ENCODE results near the gene C17orf113. TPM values are rescaled to one million over a fixed set of nuclear protein-coding genes. Genes with fewer than 3 reads are reported as not detected.
A peak's percentile ranks its signal among the peaks of the same experiment; 100 is the strongest.

C17orf113 gene
- total RNA-seq, 1 donor from 2014 or later: 0.21 TPM

DNA sequence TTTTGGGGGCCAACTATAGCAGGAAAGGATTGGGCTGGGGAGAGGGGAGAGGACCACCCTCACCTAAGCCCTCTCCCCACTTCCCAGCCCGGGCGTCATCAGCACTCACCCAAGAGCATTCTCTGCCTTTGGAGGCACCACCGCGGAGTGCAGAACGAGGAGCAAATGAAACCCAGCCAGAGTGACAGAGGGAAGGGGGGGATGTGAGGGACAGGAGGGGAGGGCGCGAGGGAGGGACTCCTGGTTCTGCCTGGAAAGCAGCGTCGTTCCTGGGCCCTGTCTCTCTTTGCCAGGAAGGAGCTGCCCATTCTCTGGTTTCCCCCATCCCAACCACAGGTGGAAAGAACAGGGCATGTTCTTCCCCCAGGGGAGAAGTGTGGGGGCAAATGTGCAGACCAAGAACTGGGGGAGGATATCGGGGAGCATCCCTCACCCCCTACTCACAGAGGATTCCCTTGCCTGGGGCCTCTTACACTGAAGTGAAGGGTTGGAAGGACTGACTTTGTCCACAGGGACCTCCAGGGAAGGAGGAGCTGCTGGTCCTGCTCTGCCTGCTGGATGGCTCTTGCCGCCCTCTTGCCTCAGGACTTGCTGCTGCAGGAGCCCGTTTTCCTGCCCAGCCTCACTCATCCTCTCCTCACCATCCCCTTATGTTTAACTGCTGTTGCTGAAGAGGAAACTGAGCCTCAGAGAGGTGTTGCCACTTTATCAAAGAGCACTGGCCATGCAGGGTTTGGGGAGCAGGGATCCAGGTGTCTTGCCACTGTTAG lies 3.5 kb upstream of the C17orf113 start:
- H3K4me1 ChIP-seq: no peaks in the 10 kb centered on the region
- no peaks in the 10 kb centered on the region for H3K36me3 ChIP-seq
- intact Hi-C loops (cut with DNase I): no loop called here
- TF ChIP-seq, protein P1, sequence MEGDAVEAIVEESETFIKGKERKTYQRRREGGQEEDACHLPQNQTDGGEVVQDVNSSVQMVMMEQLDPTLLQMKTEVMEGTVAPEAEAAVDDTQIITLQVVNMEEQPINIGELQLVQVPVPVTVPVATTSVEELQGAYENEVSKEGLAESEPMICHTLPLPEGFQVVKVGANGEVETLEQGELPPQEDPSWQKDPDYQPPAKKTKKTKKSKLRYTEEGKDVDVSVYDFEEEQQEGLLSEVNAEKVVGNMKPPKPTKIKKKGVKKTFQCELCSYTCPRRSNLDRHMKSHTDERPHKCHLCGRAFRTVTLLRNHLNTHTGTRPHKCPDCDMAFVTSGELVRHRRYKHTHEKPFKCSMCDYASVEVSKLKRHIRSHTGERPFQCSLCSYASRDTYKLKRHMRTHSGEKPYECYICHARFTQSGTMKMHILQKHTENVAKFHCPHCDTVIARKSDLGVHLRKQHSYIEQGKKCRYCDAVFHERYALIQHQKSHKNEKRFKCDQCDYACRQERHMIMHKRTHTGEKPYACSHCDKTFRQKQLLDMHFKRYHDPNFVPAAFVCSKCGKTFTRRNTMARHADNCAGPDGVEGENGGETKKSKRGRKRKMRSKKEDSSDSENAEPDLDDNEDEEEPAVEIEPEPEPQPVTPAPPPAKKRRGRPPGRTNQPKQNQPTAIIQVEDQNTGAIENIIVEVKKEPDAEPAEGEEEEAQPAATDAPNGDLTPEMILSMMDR (IDR thresholded peaks at IDR 0.05): no peak
- H3K27ac ChIP-seq: no peak overlapping the region
- H3K4me3 ChIP-seq: no peak overlapping the region
- DNase-seq (ENCODE audit: low spot score in 2 of 2): no peak
- no peaks in the 10 kb centered on the region for H3K9me3 ChIP-seq
- H3K27me3 ChIP-seq: no peaks in the 10 kb centered on the region

DNA sequence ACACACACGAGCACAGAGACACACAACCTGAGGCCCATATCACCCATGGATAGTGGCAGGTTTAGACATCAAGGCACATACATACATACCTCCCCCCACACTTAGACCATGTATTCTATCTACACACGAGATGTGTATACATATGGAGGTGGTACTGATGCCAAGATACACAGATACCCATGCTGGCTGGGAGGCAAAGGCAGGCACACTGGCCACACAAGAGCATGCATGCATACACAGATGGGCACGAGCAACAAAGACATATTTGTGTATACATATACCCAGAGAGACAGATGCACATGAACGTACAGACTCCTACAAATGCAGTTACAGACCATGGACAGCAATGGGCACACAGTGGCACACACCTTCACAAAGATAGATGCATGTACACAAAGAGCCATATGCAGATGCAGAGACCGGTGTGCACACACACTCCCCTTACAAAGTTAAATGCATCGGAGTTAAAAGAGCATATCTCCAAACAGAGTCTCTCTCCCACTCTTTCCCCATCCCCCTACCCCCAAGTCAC lies 2.0 kb upstream of the C17orf113 start:
- no peaks in the 10 kb centered on the region for H3K9me3 ChIP-seq
- intact Hi-C loops (cut with DNase I): no loop called here
- no peaks in the 10 kb centered on the region for H3K4me1 ChIP-seq
- H3K4me3 ChIP-seq: no peak overlapping the region
- no peak for DNase-seq (ENCODE audit: low spot score in 2 of 2)
- no peaks in the 10 kb centered on the region for H3K27me3 ChIP-seq
- no peaks in the 10 kb centered on the region for H3K36me3 ChIP-seq
- TF ChIP-seq, protein P1 (IDR thresholded peaks at IDR 0.05): no peak
- no peak overlapping the region for H3K27ac ChIP-seq

DNA sequence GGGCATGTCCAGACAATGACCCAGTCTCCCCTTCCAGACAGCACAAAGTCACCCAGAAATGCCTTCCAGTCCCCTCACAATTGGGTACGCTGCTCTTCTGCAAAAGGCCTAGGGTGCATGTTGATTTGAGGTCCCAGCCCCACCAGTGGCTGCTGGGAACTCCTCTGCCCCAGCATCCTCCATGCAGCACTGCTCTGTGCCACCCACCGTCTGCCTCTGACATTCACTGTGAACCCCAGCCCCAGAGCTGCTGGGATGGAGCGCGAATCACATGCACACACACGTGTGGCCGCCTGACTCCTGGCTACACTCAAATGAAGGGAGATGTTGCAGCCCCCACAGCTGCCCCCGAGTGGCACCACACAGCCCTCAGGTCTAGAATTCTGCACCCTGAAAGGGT lies 1.2 kb upstream of the C17orf113 start:
- no peak for DNase-seq (ENCODE audit: low spot score in 2 of 2)
- Histone ChIP-seq H3K27ac (no peak overlapping the region), H3K27me3 (no peaks in the 10 kb centered on the region), H3K4me1 (no peaks in the 10 kb centered on the region), H3K9me3 (no peaks in the 10 kb centered on the region), H3K36me3 (no peaks in the 10 kb centered on the region), H3K4me3 (no peak overlapping the region)
- intact Hi-C loops (cut with DNase I): no loop called here
- TF ChIP-seq, protein P1 (IDR thresholded peaks at IDR 0.05): no peak

DNA sequence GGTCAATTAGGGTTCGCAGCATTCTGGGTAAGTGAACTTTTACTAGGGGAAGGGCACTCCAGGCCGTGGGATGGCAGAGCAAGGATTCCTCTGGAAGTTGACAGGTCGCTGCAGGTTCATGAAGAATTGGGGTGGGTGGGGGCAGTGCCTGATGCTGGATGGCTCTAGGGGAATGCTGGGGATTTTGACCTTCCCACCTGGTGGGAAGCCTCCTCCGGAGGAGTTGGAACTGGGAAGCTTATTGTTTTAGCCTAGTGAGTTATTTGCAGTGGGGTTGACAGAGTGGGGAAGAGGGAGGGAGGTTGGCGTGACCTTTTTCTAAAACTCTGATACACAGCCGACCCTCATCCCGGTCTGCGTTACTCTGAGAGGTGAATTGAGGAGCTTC lies 606 bp upstream of the C17orf113 start:
- no peaks in the 10 kb centered on the region for H3K27me3 ChIP-seq
- TF ChIP-seq, protein P1 (IDR thresholded peaks at IDR 0.05): no peak
- H3K4me1 ChIP-seq: no peaks in the 10 kb centered on the region
- H3K9me3 ChIP-seq: no peaks in the 10 kb centered on the region
- intact Hi-C loops (cut with DNase I): no loop called here
- H3K36me3 ChIP-seq: no peaks in the 10 kb centered on the region
- H3K4me3 ChIP-seq: peak overlapping the region; percentile 65 to 84
- H3K27ac ChIP-seq: no peak overlapping the region
- DNase-seq (ENCODE audit: low spot score in 2 of 2): no peak

DNA sequence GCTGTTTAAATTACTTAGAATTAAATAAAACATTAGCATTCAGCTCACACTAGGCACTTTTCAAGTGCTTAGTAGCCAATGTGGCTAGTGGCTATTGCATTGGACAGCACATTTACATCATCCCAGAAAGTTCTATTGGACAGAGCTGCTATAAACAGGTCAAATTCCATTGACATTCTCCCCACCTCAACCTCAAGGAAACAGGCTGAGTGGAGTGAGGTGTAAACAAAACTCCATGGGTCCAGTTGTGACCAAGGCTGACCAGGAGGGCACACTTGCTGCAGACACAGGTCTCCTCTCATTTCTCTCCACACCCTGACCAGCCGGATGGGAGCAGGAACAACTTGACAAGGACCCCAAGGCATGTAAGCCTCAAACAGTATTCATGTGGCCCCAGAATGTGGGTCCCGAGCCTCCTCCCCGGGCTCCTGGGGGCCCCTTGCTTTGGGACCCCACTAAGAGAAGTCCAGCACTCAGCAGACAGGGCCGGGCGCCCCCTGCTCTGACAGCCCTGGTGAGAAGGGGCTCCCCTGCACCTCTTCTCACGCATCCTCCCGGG lies 488 bp downstream of the C17orf113 start:
- no peaks in the 10 kb centered on the region for H3K9me3 ChIP-seq
- intact Hi-C loops (cut with DNase I): no loop called here
- no peaks in the 10 kb centered on the region for H3K27me3 ChIP-seq
- H3K27ac ChIP-seq: no peak overlapping the region
- no peaks in the 10 kb centered on the region for H3K36me3 ChIP-seq
- no peaks in the 10 kb centered on the region for H3K4me1 ChIP-seq
- peak overlapping the region; percentile 65 to 84 for H3K4me3 ChIP-seq
- TF ChIP-seq, protein P1 (IDR thresholded peaks at IDR 0.05): no peak
- DNase-seq (ENCODE audit: low spot score in 2 of 2): no peak

All from ascending aorta (tissue), 2 donors.